A549 treated with AZD2906 at 1 μM for 4 hours (cell line): ENCODE measurements around the gene PDGFRA. TPM values are rescaled to one million over a fixed set of nuclear protein-coding genes. Genes with fewer than 3 reads are reported as not detected.

Experiments
- total RNA-seq: library from RNA; stranded (reverse); fragments of 200-300 nt; extraction: Qiagen RNA extraction; gene quantifications from 5 replicates; pipeline ENCODE4 v1.2.3, GENCODE V29; 2022

PDGFRA gene
- 0.29 to 0.84 TPM (median 0.45 TPM) in 5 replicates for total RNA-seq

GRCh38 chr4:54228961-54229501 lies at the start of gene PDGFRA:
Gene PDGFRA, plus strand, starts transcription at chr4:54229293. Its CDS starts 29,476 bp downstream, at chr4:54258769.

Other genes starting within 250 kb of the PDGFRA start
- gene CHIC2, start 164.7 kb upstream of the PDGFRA start, total RNA-seq = 7.6 to 9.7 TPM (median 9.0 TPM) in 5 replicates
- not detected in 5 replicates for gene GSX2, start 129.1 kb upstream of the PDGFRA start, total RNA-seq